IMR-90 (cell line): ENCODE measurements around the gene ITPRID1. TPM values are rescaled to one million over a fixed set of nuclear protein-coding genes. Genes with fewer than 3 reads are reported as not detected.

Experiments
- ATAC-seq: fragments of 200-7000 bp; cut with Tn5 transposase; 2 replicates; pipeline ENCODE4 v1.9.1; 2020; ENCODE audit warnings: low read depth, mild to moderate bottlenecking, moderate library complexity
- BruUV-seq: library from RNA; stranded (reverse); fragments of 400-500 nt; replicated peaks from 2 replicates; lab custom pipeline; 2021; lab: Mats Ljungman, UMichigan
- CTCF ChIA-PET: fragments of 300-600 bp; formaldehyde crosslinking; extraction: SDS; loops from one replicate; lab custom pipeline; 2021; ENCODE audit warnings: antibody characterized with exemption; lab: Yijun Ruan, JAX
- POLR2A ChIA-PET: fragments of 300-600 bp; sonication (Branson Sonifier 250); formaldehyde crosslinking; loops from one replicate; lab custom pipeline; 2022; ENCODE audit warnings: antibody characterized with exemption; ENCODE audit not compliant: unreplicated experiment; lab: Charles Lee
- DNase-seq: peaks from one replicate; pipeline ENCODE4 v3.0.0; 2013
- H2AFZ ChIP-seq: replicated peaks from 2 replicates; pipeline ENCODE3; 2013; ENCODE audit warnings: low read length, mild to moderate bottlenecking; ENCODE audit not compliant: poor library complexity
- H2AK5ac ChIP-seq: 2 replicates; pipeline ENCODE4 v1.6.1; 2013; ENCODE audit warnings: low read depth, low read length, inconsistent platforms
- H2AK9ac ChIP-seq: replicated peaks from 2 replicates; pipeline ENCODE3; 2013; ENCODE audit warnings: mild to moderate bottlenecking, low read depth, low read length, moderate library complexity; ENCODE audit not compliant: poor library complexity
- H2BK120ac ChIP-seq: 2 replicates; pipeline ENCODE4 v1.6.1; 2013; ENCODE audit warnings: low read depth, low read length, inconsistent platforms
- H2BK15ac ChIP-seq: 3 replicates; pipeline ENCODE4 v1.6.1; 2013; ENCODE audit warnings: low read depth, low read length, inconsistent platforms
- H2BK20ac ChIP-seq: 2 replicates; pipeline ENCODE4 v1.6.1; 2013; ENCODE audit warnings: low read depth, mild to moderate bottlenecking, inconsistent platforms, low read length, moderate library complexity
- H2BK5ac ChIP-seq: 2 replicates; pipeline ENCODE4 v1.6.1; 2013; ENCODE audit warnings: mild to moderate bottlenecking, low read depth, low read length, inconsistent platforms; ENCODE audit not compliant: poor library complexity, severe bottlenecking
- H3K14ac ChIP-seq: replicated peaks from 2 replicates; pipeline ENCODE4 v1.6.1; 2013; ENCODE audit warnings: low read depth, low read length, inconsistent platforms
- H3K18ac ChIP-seq: 2 replicates; pipeline ENCODE4 v1.6.1; 2013; ENCODE audit warnings: low read depth, low read length, control low read depth
- H3K23ac ChIP-seq: 2 replicates; pipeline ENCODE4 v1.6.1; 2013; ENCODE audit warnings: low read depth, low read length, inconsistent platforms
- H3K27ac ChIP-seq: 2 replicates; pipeline ENCODE4 v1.5.1; 2013; ENCODE audit warnings: mild to moderate bottlenecking, control low read depth, low read length; ENCODE audit not compliant: insufficient read depth
- H3K27me3 ChIP-seq: 2 replicates; pipeline ENCODE4 v1.6.1; 2013; ENCODE audit warnings: low read length; ENCODE audit not compliant: control insufficient read depth, insufficient read depth
- H3K36me3 ChIP-seq: 2 replicates; pipeline ENCODE4 v1.6.1; 2013; ENCODE audit warnings: low read length, mixed read lengths; ENCODE audit not compliant: control insufficient read depth, insufficient read depth
- H3K4ac ChIP-seq: 2 replicates; pipeline ENCODE4 v1.6.1; 2013; ENCODE audit warnings: low read depth, low read length, inconsistent platforms
- H3K4me1 ChIP-seq: 2 replicates; pipeline ENCODE4 v1.6.1; 2013; ENCODE audit warnings: low read length, mixed read lengths; ENCODE audit not compliant: control insufficient read depth, insufficient read depth
- H3K4me2 ChIP-seq: 2 replicates; pipeline ENCODE4 v1.6.1; 2013; ENCODE audit warnings: low read depth, mild to moderate bottlenecking, control low read depth, low read length, moderate library complexity
- H3K4me3 ChIP-seq: 2 replicates; pipeline ENCODE4 v1.5.1; 2013; ENCODE audit warnings: low read depth, mild to moderate bottlenecking, control low read depth, low read length, moderate library complexity; ENCODE audit not compliant: insufficient read depth
- H3K56ac ChIP-seq: 2 replicates; pipeline ENCODE4 v1.6.1; 2013; ENCODE audit warnings: low read length, inconsistent platforms; ENCODE audit not compliant: insufficient read depth; ENCODE audit errors: extremely low read depth
- H3K79me1 ChIP-seq, 2 experiments: 2 replicates each; pipeline ENCODE4 v1.6.1; 2013; ENCODE audit warnings: low read length in 2 of 2, inconsistent platforms in 1 of 2, low read depth in 1 of 2
- H3K9ac ChIP-seq: 2 replicates; pipeline ENCODE4 v1.6.1; 2013; ENCODE audit warnings: low read depth, low read length, control low read depth
- H3K9me1 ChIP-seq: 2 replicates; pipeline ENCODE4 v1.6.1; 2013; ENCODE audit warnings: low read length, inconsistent platforms; ENCODE audit not compliant: insufficient read depth
- H3K9me3 ChIP-seq: 2 replicates; pipeline ENCODE4 v1.6.1; 2013; ENCODE audit warnings: low read length; ENCODE audit not compliant: control insufficient read depth, insufficient read depth
- H4K20me1 ChIP-seq: 2 replicates; pipeline ENCODE4 v1.6.1; 2013; ENCODE audit warnings: low read length, inconsistent platforms; ENCODE audit not compliant: insufficient read depth
- H4K5ac ChIP-seq: 2 replicates; pipeline ENCODE4 v1.6.1; 2013; ENCODE audit warnings: mild to moderate bottlenecking, low read depth, low read length, control low read depth
- H4K8ac ChIP-seq, 2 experiments: 2 replicates each; pipeline ENCODE4 v1.6.1; 2013; ENCODE audit warnings: low read depth in 2 of 2, low read length in 2 of 2, control low read depth in 1 of 2, inconsistent platforms in 1 of 2
- H4K91ac ChIP-seq: 2 replicates; pipeline ENCODE4 v1.6.1; 2013; ENCODE audit warnings: low read depth, low read length, inconsistent platforms; ENCODE audit not compliant: insufficient read depth
- BHLHE40 ChIP-seq: fragments of 150-350 bp; IDR thresholded peaks from 2 replicates; pipeline ENCODE4 v1.6.1; 2016; ENCODE audit warnings: mild to moderate bottlenecking, low read depth, low read length
- CEBPB ChIP-seq: IDR thresholded peaks from 2 replicates; pipeline ENCODE4 v1.6.1; 2012; ENCODE audit warnings: low read depth, low read length, improper control_type of control experiment
- CHD1 ChIP-seq: IDR thresholded peaks from 2 replicates; pipeline ENCODE4 v1.6.1; 2012; ENCODE audit warnings: low read depth, low read length, improper control_type of control experiment
- CTCF ChIP-seq: conservative IDR thresholded peaks from 2 replicates; pipeline ENCODE4 v1.5.1; 2012; ENCODE audit warnings: mild to moderate bottlenecking, low read depth, low read length, improper control_type of control experiment
- FOS ChIP-seq: fragments of 150-350 bp; IDR thresholded peaks from 2 replicates; pipeline ENCODE4 v1.6.1; 2016; ENCODE audit warnings: low read depth, low read length
- MAZ ChIP-seq: IDR thresholded peaks from 2 replicates; pipeline ENCODE4 v1.6.1; 2012; ENCODE audit warnings: low read depth, mild to moderate bottlenecking, low read length, improper control_type of control experiment, moderate library complexity, borderline replicate concordance
- MXI1 ChIP-seq: IDR thresholded peaks from 2 replicates; pipeline ENCODE4 v1.6.1; 2012; ENCODE audit warnings: low read depth, mild to moderate bottlenecking, low read length, moderate library complexity, borderline replicate concordance
- NFE2L2 ChIP-seq: fragments of 150-350 bp; IDR thresholded peaks from 2 replicates; pipeline ENCODE4 v1.6.1; 2016; ENCODE audit warnings: low read depth, mild to moderate bottlenecking, low read length
- RAD21 ChIP-seq: IDR thresholded peaks from 2 replicates; pipeline ENCODE4 v1.6.1; 2012; ENCODE audit warnings: low read length, improper control_type of control experiment
- RCOR1 ChIP-seq: IDR thresholded peaks from 2 replicates; pipeline ENCODE4 v1.6.1; 2012; ENCODE audit warnings: mild to moderate bottlenecking, low read length, improper control_type of control experiment; ENCODE audit not compliant: insufficient replicate concordance
- RFX5 ChIP-seq: IDR thresholded peaks from 2 replicates; pipeline ENCODE4 v1.8.0; 2012; ENCODE audit warnings: low read depth, mild to moderate bottlenecking, low read length, moderate library complexity
- SMC3 ChIP-seq: fragments of 150-350 bp; IDR thresholded peaks from 2 replicates; pipeline ENCODE4 v1.6.1; 2016; ENCODE audit warnings: low read depth, mild to moderate bottlenecking, antibody characterized with exemption, low read length, moderate library complexity
- WGBS, 2 experiments: methylation state at CpG; one replicate each; pipeline versions ENCODE4 v1.1.5 to v1.1.7; 2013; ENCODE audit warnings: missing lambda C conversion rate in 2 of 2; ENCODE audit not compliant: insufficient read length in 1 of 2; ENCODE audit errors: extremely low coverage in 2 of 2; 5-methylcytosine and 5-hydroxymethylcytosine counted together
- dilution Hi-C: fragments of 300-500 bp; cut with HindIII; formaldehyde crosslinking; loops from one replicate; pipeline ENCODE4 v1.14.3; 2018; ENCODE audit warnings: low sequenced_read_pairs; ENCODE audit not compliant: unreplicated experiment
- in situ Hi-C: fragments of 300-500 bp; cut with MboI; formaldehyde crosslinking; loops from 3 replicates; pipeline ENCODE4 v1.14.3; 2019; ENCODE audit warnings: low sequenced_read_pairs, inconsistent platforms, mixed read lengths
- intact Hi-C: fragments of 100-400 bp; cut with micrococcal nuclease; formaldehyde crosslinking; loops from 2 replicates; pipeline ENCODE4 v1.10.0; 2022
- polyA plus RNA-seq, 3 experiments: library from polyadenylated mRNA; depleted of rRNA; stranded (reverse); fragments of >200 nt; gene quantifications; 2 replicates each; pipeline ENCODE4 v1.2.3, GENCODE V29; 2012; ENCODE audit warnings: low replicate concordance in 1 of 3
- total RNA-seq: library from RNA; depleted of rRNA; stranded (reverse); fragments of >200 nt; gene quantifications from 2 replicates; pipeline ENCODE4 v1.2.3, GENCODE V29; 2012

The ITPRID1 gene
- total and polyA plus RNA-seq, 2 of the 4 experiments (the other 2 are of a cell fraction) = not detected

GRCh38 chr7:31563951-31564350 lies 50.1 kb downstream of the ITPRID1 start:
- CTCF ChIA-PET = no interaction called here
- intact Hi-C loops (no loop called here), in situ Hi-C loops (no loop called here), dilution Hi-C loops (no loop called here)
- POLR2A ChIA-PET = no interaction called here
- H3K14ac ChIP-seq = no peak overlapping the region
- no peak for TF ChIP-seq RAD21
- no peak for TF ChIP-seq MXI1
- no peak for TF ChIP-seq CTCF
- TF ChIP-seq CEBPB = no peak
- no peak for TF ChIP-seq NFE2L2
- TF ChIP-seq RFX5 = no peak
- no peak for TF ChIP-seq SMC3
- no peak for TF ChIP-seq RCOR1
- TF ChIP-seq CHD1 = no peak
- no peak for TF ChIP-seq BHLHE40
- no peak for TF ChIP-seq FOS
- no peak for TF ChIP-seq MAZ
- H2AFZ ChIP-seq = no peak overlapping the region
- H3K4me1 ChIP-seq = no peaks in the 10 kb centered on the region
- H3K9ac ChIP-seq = no peak overlapping the region
- no peak overlapping the region for H2BK120ac ChIP-seq
- H3K27me3 ChIP-seq = no peaks in the 10 kb centered on the region
- no peak overlapping the region for H3K4me3 ChIP-seq
- no peaks in the 10 kb centered on the region for H3K36me3 ChIP-seq
- H3K9me3 ChIP-seq = no peaks in the 10 kb centered on the region
- no peaks in the 10 kb centered on the region for H3K79me1 ChIP-seq
- no peak for ATAC-seq
- no peak overlapping the region for H4K8ac ChIP-seq
- no peak overlapping the region for H2BK20ac ChIP-seq
- H4K20me1 ChIP-seq = no peaks in the 10 kb centered on the region
- H3K4me2 ChIP-seq = no peak overlapping the region
- H3K56ac ChIP-seq = no peak overlapping the region
- H3K23ac ChIP-seq = no peak overlapping the region
- H2BK5ac ChIP-seq = no peak overlapping the region
- H3K18ac ChIP-seq = no peak overlapping the region
- no CpG with 5 or more reads among the region's 3 CpGs for WGBS, 2 experiments
- H4K91ac ChIP-seq = no peak overlapping the region
- H2BK15ac ChIP-seq = no peak overlapping the region
- H3K9me1 ChIP-seq = no peaks in the 10 kb centered on the region
- H2AK5ac ChIP-seq = no peak overlapping the region
- no peak overlapping the region for H4K5ac ChIP-seq
- H3K4ac ChIP-seq = no peak overlapping the region
- BruUV-seq = no TSS peak
- no peak overlapping the region for H2AK9ac ChIP-seq
- H3K27ac ChIP-seq = no peak overlapping the region
- no peak for DNase-seq
